ENCODE results near the gene SEMA3E.
"Not testable (repeated sequence)": the region's sequence is repeated elsewhere in the genome, so short reads cannot be mapped to it uniquely, and the experiment has no call there.

The SEMA3E gene

GRCh38 chr7:83492802-83493201, 156.1 kb downstream of the SEMA3E start:
- no peak for DNase-seq (ENCODE audit: low read depth in 4 of 4, low spot score in 1 of 4)

- DNase-seq (ENCODE audit: low read depth in 4 of 4, low spot score in 1 of 4) = no peak
These were observed 161.1 kb downstream of the SEMA3E start for GRCh38 chr7:83487801-83488200.

GRCh38 chr7:83486957-83487356, 162.0 kb downstream of the SEMA3E start:
- DNase-seq (ENCODE audit: low read depth in 4 of 4, low spot score in 1 of 4) = no peak

- no peak for DNase-seq (ENCODE audit: low read depth in 4 of 4, low spot score in 1 of 4)
These were observed 162.4 kb downstream of the SEMA3E start for GRCh38 chr7:83486536-83486935.

GRCh38 chr7:83484826-83485225, 164.1 kb downstream of the SEMA3E start:
- no peak for DNase-seq (ENCODE audit: low read depth in 4 of 4, low spot score in 1 of 4)

- no peak for DNase-seq (ENCODE audit: low read depth in 4 of 4, low spot score in 1 of 4)
These were observed 164.7 kb downstream of the SEMA3E start for GRCh38 chr7:83484266-83484665.

- DNase-seq (ENCODE audit: low read depth in 4 of 4, low spot score in 1 of 4) = no peak
These were observed 170.3 kb downstream of the SEMA3E start for GRCh38 chr7:83478616-83479015.

- DNase-seq (ENCODE audit: low read depth in 4 of 4, low spot score in 1 of 4) = no peak
These were observed 172.4 kb downstream of the SEMA3E start for GRCh38 chr7:83476511-83477050.

GRCh38 chr7:83475420-83475819, 173.5 kb downstream of the SEMA3E start:
- DNase-seq (ENCODE audit: low read depth in 4 of 4, low spot score in 1 of 4) = no peak

GRCh38 chr7:83472376-83472775, 176.6 kb downstream of the SEMA3E start:
- DNase-seq (ENCODE audit: low read depth in 4 of 4, low spot score in 1 of 4) = no peak

GRCh38 chr7:83469491-83469890, 179.4 kb downstream of the SEMA3E start:
- DNase-seq (ENCODE audit: low read depth in 4 of 4, low spot score in 1 of 4) = no peak

GRCh38 chr7:83469076-83469475, 179.9 kb downstream of the SEMA3E start:
- DNase-seq (ENCODE audit: low read depth in 4 of 4, low spot score in 1 of 4) = no peak

- no peak for DNase-seq (ENCODE audit: low read depth in 4 of 4, low spot score in 1 of 4)
These were observed 180.6 kb downstream of the SEMA3E start for GRCh38 chr7:83468251-83468739.

GRCh38 chr7:83467493-83467892, 181.4 kb downstream of the SEMA3E start:
- DNase-seq (ENCODE audit: low read depth in 4 of 4, low spot score in 1 of 4) = no peak

- no peak for DNase-seq (ENCODE audit: low read depth in 4 of 4, low spot score in 1 of 4)
These were observed 182.0 kb downstream of the SEMA3E start for GRCh38 chr7:83466956-83467355.

- no peak for DNase-seq (ENCODE audit: low read depth in 4 of 4, low spot score in 1 of 4)
These were observed 182.6 kb downstream of the SEMA3E start for GRCh38 chr7:83466187-83466923.

GRCh38 chr7:83465643-83466042, 183.3 kb downstream of the SEMA3E start:
- no peak for DNase-seq (ENCODE audit: low read depth in 4 of 4, low spot score in 1 of 4)

- DNase-seq (ENCODE audit: low read depth in 4 of 4, low spot score in 1 of 4) = not testable (repeated sequence)
These were observed 187.1 kb downstream of the SEMA3E start for GRCh38 chr7:83461820-83462219.

GRCh38 chr7:83459930-83460653, 188.8 kb downstream of the SEMA3E start:
- not testable (repeated sequence) for DNase-seq (ENCODE audit: low read depth in 4 of 4, low spot score in 1 of 4)

GRCh38 chr7:83459101-83459929, 189.6 kb downstream of the SEMA3E start:
- not testable (repeated sequence) for DNase-seq (ENCODE audit: low read depth in 4 of 4, low spot score in 1 of 4)
